Stimulated activated CD8-positive, alpha-beta memory T cell treated with anti-CD3 and anti-CD28 coated beads, Interleukin-12 subunit alpha, Interleukin-12 subunit beta, amount 100 ng/mL, for 4 hours (primary cell): Measurements from ENCODE around the gene PEX26.
"Not testable (repeated sequence)": the region's sequence is repeated elsewhere in the genome, so short reads cannot be mapped to it uniquely, and the experiment has no call there.

Experiments
- DNase-seq: peaks from one replicate; pipeline ENCODE4 v3.0.0-alpha.2; 2020; ENCODE audit warnings: low read depth

PEX26 gene

GRCh38 chr22:18096823-18097222 is 19.0 kb downstream of the PEX26 start:
- DNase-seq: no peak

GRCh38 chr22:18100781-18101180 is 23.0 kb downstream of the PEX26 start:
- no peak for DNase-seq

GRCh38 chr22:18101536-18101935 is 23.7 kb downstream of the PEX26 start:
- DNase-seq: no peak

- no peak for DNase-seq
Observed at GRCh38 chr22:18103527-18104269, 25.9 kb downstream of the PEX26 start.

GRCh38 chr22:18104566-18104965 is 26.8 kb downstream of the PEX26 start:
- DNase-seq: no peak

- DNase-seq: not testable (repeated sequence)
Observed at GRCh38 chr22:18105981-18106380, 28.2 kb downstream of the PEX26 start.

GRCh38 chr22:18106550-18107341 is 29.0 kb downstream of the PEX26 start:
- not testable (repeated sequence) for DNase-seq

- DNase-seq: no peak
Observed at GRCh38 chr22:18108187-18108586, 30.4 kb downstream of the PEX26 start.

GRCh38 chr22:18109410-18110193 is 31.8 kb downstream of the PEX26 start:
- DNase-seq: no peak

GRCh38 chr22:18110194-18110953 is 32.6 kb downstream of the PEX26 start, which contains the start of gene TUBA8:
TUBA8 (plus strand) TSS chr22:18110809; CDS start chr22:18110866, 57 bp downstream.
- peak; percentile 41 for DNase-seq

GRCh38 chr22:18110954-18111758 is 33.4 kb downstream of the PEX26 start:
- no peak for DNase-seq

- DNase-seq: no peak
Observed at GRCh38 chr22:18111759-18112330, 34.1 kb downstream of the PEX26 start.

- DNase-seq: no peak
Observed at GRCh38 chr22:18112440-18112839, 34.6 kb downstream of the PEX26 start.

GRCh38 chr22:18113680-18114394 is 36.0 kb downstream of the PEX26 start:
- DNase-seq: no peak

- no peak for DNase-seq
Observed at GRCh38 chr22:18114495-18114894, 36.7 kb downstream of the PEX26 start.

GRCh38 chr22:18114976-18115652 is 37.3 kb downstream of the PEX26 start:
- no peak for DNase-seq

GRCh38 chr22:18115906-18116371 is 38.1 kb downstream of the PEX26 start:
- no peak for DNase-seq

GRCh38 chr22:18116634-18117033 is 38.8 kb downstream of the PEX26 start:
- no peak for DNase-seq

GRCh38 chr22:18118345-18118915 is 40.6 kb downstream of the PEX26 start:
- DNase-seq: no peak
